GM18867 (cell line): ENCODE data around the gene ATP1A3.
"Not testable (repeated sequence)": the region's sequence is repeated elsewhere in the genome, so short reads cannot be mapped to it uniquely, and the experiment has no call there.

Experiments used
- ATAC-seq: cut with Tn5 transposase; IDR thresholded peaks from one replicate; pipeline ENCODE4 v1.9.1; 2021; ENCODE audit warnings: mild to moderate bottlenecking, moderate library complexity; ENCODE audit not compliant: unreplicated experiment

ATP1A3 gene

DNA sequence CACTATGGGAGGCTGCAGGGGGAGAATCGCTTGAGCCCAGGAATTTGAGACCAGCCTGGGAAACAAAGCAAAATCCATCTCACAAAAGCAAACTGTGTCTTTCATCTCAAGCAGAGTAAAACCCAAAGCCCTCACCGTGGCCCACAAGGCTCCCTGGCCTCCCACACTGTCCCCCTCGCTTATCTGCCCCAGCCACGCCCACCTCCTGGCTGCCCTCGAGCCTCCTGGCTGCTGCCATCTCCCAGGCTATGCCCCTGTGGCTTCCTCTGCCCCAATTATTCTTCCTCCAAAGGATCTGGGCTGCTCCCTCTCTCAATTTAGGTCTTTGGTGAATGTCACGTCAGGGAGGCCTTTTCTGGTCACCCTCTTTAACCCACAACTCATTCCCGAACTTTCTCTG is 38.5 kb downstream of the ATP1A3 start:
- no peak for ATAC-seq

DNA sequence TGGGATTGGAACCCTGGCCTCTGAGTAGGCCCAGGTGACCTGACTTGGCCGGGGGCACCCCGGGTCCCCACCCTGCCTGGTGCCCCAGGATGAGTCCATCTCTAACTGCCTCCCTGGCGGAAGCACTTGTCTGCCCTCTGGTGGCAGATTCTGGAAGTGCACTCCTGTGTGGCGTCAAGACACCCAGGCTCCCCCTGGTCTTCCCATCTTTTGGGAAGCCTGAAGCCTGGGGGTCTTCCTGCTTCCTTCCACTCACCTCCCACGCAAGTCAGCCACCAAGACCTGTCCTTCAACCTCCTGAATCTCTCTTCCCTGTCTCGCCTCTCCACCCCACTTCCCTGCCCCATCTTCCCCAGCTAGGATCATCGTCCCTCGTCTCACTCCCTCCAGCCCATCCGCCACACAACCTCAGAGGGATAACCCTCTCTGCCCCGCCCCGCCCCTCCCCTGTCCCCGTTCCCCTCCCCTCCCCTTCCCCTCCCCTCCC is 42.3 kb downstream of the ATP1A3 start:
- no peak for ATAC-seq

DNA sequence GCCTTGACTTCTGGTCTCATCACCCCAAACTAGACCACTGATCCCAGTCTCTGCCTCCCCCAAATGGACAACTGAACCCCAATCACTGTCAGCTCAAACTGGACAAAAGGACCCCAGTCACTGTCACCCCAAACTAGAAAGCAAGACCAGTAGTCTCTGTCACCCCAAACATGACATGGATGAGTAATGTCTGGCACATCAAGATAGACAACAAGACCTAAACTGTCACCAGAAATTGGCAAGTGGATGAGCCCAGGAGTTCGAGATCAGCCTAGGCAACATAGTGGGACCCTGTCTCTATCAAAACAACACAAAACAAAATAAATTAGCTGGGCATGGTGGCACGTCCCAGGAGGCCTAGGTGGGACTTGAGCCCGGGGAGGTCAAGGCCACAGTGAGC is 46.9 kb downstream of the ATP1A3 start:
- no peak for ATAC-seq

DNA sequence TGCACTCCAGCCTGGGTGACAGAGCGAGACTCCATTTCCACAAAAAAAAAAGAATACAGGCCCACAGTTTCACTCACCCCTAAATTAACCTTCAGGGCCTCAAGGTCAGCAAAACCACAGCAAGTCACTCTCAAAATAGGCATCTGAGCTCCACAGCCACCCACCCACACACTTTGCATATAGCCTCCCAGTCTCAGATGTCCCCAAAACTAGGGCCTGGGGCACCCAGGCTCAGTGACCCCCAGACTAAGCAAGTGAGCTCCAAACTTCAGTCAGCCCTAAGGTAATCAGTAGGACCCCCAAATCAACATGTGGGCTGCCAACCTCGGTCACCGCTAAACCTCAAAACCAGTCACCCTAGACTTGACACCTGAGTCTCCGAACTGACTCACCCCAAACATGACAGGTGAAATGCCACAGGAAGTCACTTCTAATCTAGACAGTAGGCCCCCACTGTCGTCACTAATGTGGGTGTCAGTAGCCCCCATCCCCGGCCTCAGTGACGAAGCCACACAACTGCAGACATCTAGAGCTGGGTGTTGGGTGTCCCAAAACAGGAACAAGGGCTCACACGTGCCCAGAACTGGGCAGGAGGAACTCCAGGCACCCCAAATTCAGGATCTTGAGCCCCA is 48.8 kb downstream of the ATP1A3 start:
- peak; percentile 82 for ATAC-seq

DNA sequence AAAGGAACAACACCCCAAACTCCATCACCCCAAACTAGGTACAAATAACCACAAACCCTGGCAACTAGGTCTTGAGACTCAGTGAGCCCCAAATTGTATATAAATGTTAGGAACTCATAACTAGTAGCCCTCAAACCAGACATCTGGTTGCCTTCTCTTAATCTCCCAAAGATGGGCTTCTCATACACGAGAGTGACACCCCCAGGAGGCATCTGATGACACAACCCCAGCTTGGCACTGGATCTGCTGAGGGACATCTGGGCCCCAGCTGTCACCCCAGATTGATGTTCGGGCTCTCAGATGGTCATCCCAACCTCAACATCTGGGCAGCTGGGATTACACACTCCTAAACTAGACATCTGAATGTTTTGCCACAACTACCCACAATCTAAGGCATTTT is 49.7 kb downstream of the ATP1A3 start:
- ATAC-seq, result no peak

DNA sequence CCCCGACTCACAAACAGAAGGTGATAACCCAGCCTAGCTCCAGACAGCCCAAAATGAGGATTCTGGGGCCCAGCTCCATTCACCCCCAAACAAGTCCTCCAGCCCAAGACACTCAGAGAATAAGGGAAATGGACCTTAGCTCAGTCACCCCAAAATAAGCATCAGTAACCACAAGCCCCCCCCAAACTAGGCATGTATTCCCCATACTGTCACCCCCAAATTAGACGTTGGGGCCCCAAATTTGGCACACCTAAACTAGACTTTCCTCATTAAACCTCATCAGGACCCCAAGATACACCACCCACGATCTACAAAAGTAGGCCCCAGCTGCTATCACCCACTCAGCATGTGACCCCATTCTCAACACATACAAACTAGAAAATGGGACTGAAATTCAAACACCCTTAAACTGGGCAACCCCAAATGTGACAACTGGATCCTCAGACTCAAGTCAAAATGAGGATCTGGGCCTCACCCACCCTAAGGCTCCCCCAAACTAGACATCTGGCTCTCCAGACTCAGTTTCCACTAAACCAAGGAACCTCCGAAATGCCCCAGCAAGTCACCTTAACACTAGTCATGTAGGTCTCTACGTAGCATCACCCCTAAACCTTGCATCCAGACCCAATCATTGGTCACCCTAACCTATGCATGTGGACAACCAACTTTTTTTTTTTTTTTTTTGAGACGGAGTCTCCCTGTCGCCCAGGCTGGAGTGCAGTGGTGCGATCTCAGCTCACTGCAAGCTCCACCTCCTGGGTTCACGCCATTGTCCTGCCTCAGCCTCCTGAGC is 52.4 kb downstream of the ATP1A3 start:
- no peak for ATAC-seq

DNA sequence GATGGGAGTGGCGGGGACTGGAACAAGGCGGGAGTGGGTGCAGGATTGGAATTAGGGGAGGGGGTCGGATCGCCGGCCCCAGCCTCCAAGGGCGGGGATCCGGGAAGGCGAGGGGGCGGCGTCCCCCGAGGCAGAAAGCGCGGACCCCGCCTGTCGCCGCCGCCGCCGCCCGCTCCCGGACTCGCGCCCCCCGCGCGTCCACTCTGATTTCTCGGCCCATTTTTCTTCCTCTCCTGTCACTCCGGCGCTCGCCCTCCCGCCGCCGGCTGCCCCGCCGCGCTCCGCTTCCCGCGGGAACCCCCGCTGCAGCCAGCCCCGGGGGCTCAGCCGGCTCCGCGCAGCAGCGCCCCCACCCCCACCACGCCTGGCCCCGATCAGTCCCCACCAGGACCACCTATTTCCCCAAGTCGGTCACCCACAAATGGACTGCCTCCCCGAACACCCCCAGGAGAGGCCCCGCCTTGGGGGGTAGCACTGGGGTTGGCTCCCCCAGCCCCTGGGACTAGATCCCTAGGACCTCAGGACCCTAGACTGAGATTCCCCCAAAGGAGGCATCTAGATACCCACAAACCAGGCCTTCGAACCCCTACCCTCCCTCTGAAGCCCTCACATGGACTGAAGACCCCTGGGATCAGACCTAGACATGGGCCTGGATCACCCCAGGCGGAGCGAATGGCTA is 53.2 kb downstream of the ATP1A3 start:
- no peak for ATAC-seq

DNA sequence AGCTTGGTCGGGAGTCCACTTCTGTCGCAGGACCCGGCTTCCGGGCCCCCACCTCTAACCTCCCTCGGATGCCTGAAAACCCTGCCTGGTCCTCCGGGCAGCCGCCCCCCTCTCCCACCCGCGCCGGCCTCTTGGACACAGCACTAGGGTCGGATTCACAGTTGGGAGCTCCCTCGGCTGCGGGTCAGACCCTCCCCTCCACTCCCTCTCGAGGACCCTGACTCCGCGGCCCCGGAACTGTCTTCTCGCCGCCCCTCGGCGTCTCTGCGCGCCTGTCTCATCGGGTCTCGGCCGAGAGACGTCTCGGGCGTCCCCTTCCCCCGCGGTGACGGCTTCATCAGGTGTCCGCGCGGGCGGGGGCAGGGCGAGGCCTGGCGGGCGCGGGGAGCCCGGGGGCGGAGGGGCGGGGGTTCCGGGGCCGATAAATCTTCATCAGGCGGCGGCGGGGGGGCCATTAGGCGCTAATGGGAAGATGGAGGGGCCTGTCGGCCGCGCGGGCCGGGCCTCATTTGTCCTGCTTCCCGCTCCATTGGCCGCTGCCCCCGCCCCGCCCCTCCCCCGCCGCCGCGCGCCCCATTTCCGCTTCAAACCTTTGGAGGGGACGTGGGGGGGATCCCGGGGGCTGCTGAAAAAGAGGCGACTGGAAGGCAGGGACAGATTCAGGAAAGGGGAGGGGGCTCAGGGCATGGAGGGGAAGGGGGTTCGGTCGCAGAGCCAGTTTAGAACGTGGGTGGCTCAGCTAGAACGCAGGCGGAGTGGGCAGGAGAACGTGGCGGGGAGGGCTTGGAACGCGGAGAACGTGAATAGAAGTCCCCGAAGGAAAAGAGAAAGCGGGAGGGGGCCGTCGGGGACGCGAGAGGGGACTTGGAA is 53.9 kb downstream of the ATP1A3 start:
- ATAC-seq, result no peak

DNA sequence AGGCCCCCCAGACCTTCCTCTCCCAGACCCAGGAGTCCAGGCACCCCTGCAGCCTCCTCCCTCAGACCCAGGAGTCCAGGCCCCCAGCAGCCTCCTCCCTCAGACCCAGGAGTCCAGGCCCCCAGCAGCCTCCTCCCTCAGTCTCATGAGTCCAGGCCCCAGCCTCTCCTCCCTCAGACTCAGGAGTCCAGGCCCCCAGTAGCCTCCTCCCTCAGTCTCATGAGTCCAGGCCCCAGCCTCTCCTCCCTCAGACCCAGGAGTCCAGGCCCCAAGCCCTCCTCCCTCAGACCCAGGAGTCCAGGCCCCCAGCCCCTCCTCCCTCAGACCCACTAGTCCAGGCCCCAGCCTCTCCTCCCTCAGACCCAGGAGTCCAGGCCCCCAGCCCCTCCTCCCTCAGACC is 54.8 kb downstream of the ATP1A3 start:
- ATAC-seq, result not testable (repeated sequence)

DNA sequence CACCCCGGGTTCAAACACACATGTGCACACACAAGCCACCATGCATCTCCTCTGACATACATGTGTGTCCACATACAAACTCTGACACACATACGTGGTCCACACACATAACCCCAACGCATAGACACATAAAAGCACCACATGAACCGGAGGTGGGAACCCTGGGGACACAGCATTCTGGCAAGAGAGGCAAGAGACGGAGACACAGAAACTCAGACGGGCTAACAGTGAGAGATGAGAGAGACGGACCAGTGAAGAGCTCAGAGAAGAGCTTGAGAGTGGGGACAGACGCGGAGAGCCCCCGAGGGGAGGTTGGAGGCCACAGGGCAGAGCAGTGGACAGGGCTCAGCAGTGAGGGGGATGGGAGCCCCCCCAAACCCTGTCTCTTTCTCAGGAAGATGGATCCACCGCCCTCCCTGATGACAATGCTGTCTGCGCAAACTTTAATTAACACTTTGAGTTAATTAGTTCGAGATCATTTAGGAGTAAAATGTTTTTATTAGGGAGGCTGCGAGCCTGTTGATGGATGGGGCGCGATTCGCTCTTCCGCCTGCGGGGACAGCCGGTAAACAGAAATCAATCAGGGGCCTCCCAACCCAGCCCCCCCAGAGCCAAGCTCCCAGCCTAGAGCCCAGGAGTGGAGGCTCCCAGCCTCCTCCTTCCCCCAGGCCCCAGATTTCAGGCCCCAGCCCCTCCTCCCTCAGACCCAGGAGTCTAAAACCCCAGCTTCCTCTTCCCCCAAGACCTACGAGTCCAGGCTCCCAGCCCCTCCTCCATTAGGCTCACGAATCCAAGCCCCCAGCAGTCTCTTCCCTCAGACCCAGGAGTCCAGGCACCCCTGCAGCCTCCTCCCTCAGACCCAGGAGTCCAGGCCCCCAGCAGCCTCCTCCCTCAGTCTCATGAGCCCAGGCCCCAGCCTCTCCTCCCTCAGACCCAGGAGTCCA is 56.2 kb downstream of the ATP1A3 start:
- ATAC-seq, result no peak

DNA sequence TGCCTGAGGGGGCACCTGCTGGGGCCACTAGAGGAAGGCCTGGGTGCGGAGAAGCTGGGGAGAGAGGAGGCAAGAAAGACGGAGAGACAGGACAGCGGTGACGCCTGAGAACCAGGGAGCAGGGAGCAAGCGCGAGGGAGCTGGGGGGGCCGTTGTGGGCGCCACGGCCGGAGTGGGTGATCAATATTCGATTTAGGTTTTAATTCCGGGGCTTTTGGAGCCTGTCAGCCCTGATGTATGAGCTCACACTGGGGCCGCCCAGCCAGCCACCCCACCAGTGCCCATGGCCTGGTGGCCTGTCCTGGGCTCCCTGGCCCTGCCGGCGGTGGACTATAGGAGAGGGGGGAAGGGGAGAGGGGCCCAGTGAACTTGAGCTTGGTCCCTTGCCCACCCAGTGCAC is 57.1 kb downstream of the ATP1A3 start:
- no peak for ATAC-seq

DNA sequence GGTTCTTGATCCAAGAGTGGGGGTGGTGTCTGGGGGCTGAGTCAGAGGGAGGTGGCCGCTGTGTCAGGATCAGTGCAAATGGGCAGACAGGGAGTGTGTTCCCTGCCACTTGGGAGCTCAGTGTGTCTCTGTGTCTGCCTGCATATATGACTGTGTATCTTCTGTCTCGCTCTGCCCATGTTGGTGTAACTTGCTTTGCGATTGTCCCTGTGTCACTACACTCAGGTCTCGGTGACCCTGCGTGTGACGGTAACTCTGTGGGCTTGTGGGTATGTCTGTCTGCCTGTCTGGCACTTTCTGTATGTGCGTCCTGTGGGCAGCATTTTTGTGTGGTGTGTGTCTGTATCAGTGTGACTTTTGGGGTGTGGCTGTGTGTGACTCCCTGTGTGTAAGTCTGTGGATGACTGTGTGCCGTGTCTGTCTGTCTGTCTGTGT is 57.6 kb downstream of the ATP1A3 start:
- no peak for ATAC-seq

DNA sequence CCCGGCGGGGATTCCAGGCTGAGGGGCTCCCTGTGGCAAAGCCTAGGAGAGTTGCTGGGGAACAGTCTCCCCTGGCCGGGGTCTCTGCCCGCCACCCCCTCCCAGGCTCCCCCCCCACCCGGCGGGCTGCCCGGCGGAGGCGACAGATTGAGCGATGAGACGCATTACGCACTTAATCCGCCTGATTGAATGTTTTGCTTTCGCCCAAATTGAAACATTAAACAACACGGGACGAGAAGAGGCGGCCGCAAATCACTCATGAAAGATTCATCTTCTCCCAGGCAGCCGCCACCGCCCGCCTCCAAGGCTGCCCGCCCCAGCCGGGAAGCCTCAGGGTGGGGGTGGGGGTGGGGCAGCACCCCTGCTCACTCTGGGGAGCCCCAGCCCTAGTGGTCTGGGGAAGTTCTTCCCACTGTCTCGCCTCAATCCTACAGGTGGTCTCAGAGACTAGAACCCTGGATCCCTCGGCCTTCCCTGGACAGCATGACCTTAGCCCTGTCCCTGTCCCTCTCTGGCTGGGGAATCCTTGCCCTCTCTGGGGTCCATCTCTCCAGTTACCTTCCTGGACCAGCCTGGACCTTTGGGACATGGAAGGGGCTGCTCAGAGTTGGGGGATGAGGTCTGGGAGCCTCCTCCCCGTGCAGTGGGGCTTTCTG is 58.1 kb downstream of the ATP1A3 start:
- no peak for ATAC-seq

DNA sequence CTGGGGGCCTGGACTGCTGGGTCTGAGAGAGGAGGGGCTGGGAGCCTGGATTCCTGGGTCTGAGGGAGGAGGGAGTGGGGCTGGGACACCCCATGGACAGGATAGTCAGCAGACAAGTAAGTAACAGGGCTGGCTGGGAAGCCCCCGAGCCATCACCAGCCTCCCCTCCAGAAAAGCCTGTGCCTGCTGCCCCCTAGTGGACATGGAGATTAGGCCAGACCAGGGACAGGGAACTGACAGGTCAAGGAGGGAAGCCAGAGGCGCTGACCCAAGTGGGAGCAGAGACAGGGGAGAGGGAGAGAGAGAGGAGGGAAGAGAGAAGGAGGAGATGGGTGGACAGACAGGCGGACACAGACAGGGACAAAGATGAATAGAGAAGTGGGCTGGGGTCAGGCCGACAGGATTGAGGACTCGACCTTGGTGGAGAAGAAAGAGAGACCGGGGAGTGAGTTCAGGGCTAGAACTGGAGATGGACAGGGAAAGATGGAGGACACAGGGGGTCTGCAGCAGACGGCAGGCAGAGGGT is 59.1 kb downstream of the ATP1A3 start:
- no peak for ATAC-seq

DNA sequence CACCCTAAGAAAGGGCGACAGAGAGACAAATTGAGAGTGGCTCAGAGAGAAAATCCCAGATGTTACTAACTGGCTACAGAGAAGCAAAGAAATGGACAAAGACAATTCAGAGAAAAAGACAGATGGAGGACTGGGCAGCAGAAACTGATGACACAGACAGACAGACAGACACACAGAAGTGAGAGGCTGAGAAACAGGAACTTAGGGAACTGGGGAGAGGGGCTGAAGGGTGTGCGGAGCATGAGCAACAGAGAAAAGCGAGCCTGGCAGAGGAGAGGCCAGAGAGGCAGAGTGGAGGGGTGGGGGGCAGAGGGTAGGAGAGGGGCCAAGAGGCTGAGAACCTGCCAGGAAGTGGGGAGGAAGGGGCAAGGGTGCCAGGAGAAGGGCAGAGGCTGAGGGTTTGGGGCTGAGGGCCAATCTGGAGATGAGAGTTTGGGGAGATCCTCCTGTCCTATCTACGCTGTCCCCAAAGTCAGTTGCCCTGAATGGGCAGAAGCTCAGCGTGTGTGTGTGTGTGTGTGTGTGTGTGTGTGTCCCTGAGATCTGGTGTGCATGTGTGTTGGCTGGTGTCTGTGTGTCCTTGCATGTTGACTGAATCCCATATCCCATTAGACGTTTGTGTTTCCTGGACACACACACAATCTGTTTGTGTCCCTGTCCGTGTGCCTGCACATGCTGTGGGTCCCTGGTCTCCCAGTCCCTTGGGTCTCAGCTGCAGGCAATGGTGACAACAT is 60.2 kb downstream of the ATP1A3 start:
- ATAC-seq, result no peak

DNA sequence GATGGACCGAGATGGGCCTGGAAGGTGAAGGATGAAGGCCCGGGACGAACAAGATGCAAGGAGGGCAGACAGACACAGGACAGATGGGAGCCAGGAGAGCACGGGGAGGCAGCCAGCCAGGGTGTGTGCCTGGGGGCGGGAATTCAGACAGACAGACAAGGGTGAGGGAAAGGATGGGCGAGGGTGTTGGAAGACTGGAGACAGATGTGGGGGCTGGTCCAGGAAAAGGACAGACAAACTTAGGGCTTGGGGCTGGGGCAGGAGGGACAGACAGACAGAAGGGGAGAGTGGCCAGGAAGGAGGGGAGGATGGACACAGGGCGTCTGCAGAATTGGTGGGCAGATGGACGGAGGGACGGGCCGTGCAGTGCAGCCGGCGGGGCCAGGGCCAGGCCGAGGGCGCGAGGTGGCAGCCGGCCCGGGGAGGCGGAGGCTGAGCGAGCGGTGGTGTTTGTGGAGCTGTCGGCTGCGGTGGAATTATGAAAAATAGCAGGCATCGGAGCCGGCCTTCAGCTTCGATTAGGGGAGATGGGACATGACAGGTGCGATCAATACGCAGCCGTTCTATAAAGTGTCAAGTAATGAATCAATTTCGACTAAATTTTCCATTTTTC is 61.2 kb downstream of the ATP1A3 start:
- no peak for ATAC-seq

DNA sequence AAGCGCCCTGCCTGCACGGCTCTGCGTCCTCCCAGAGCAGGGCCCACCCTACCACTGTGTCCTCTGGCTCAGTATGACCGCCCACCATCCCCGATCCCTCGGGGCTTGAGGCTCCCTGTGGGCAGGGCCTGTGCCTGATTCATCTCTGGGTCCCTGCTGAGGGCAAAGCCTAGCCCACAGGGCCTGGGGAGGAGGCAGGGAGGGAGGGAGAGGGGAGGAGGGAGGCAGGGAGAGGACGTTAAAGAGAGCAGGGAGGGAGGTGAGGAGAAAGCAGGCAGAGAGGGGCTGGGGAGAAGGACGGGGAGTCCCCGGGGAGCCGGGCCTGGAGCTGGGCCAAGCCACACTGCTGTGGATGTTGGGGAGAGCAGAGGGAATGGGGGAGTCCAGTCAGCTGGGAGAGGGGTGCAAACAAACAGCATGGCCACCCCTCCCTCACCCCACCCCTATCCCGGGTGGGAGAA is 61.7 kb downstream of the ATP1A3 start:
- no peak for ATAC-seq
